HepG2 (cell line): ENCODE results near the gene COMMD7. TPM values are rescaled to one million over a fixed set of nuclear protein-coding genes. Genes with fewer than 3 reads are reported as not detected.

Experiments
- ATF7 ChIP-seq, 2 experiments: fragments of 450-650 bp in 1 of 2; sonication (generic) in 1 of 2; formaldehyde crosslinking in 1 of 2; IDR thresholded peaks; 2 replicates each; pipeline versions ENCODE4 v1.4.0 to v1.6.1; 2016 to 2020; ENCODE audit warnings: antibody characterized with exemption in 1 of 2, mild to moderate bottlenecking in 1 of 2, missing genetic modification reagents in 1 of 2
- ATRX ChIP-seq: sonication (generic); formaldehyde crosslinking; IDR thresholded peaks from 2 replicates; pipeline ENCODE4 v1.4.0; 2020; ENCODE audit warnings: missing genetic modification reagents, borderline replicate concordance
- EZH2 ChIP-seq: conservative IDR thresholded peaks from 2 replicates; pipeline ENCODE4 v1.6.1; 2012; ENCODE audit warnings: mild to moderate bottlenecking, low read depth, low read length, moderate library complexity
- IRX3 ChIP-seq: sonication (generic); formaldehyde crosslinking; IDR thresholded peaks from 2 replicates; pipeline ENCODE4 v1.8.1; 2023; ENCODE audit warnings: mild to moderate bottlenecking, low read depth, missing genetic modification reagents, borderline replicate concordance
- MTA3 ChIP-seq: sonication (generic); formaldehyde crosslinking; IDR thresholded peaks from 2 replicates; pipeline ENCODE4 v1.4.0; 2020; ENCODE audit warnings: missing genetic modification reagents
- NFKB2 ChIP-seq: sonication (generic); formaldehyde crosslinking; IDR thresholded peaks from 2 replicates; pipeline ENCODE4 v1.4.0; 2020; ENCODE audit warnings: missing genetic modification reagents, borderline replicate concordance
- PAF1 ChIP-seq: IDR thresholded peaks from 2 replicates; pipeline ENCODE4 v1.6.1; 2016; ENCODE audit warnings: missing genetic modification reagents, missing compliant biosample characterization
- PHB2 ChIP-seq: fragments of 450-650 bp; IDR thresholded peaks from 2 replicates; pipeline ENCODE4 v1.6.1; 2018; ENCODE audit not compliant: partially characterized antibody
- RNF2 ChIP-seq: fragments of 450-650 bp; conservative IDR thresholded peaks from 2 replicates; pipeline ENCODE4 v1.6.1; 2016; ENCODE audit warnings: low read depth
- SIN3A ChIP-seq: IDR thresholded peaks from 2 replicates; pipeline ENCODE4 v1.6.1; 2011; ENCODE audit warnings: low read depth, mild to moderate bottlenecking, control low read depth, low read length, borderline replicate concordance
- ZMYM4 ChIP-seq: sonication (generic); formaldehyde crosslinking; IDR thresholded peaks from 2 replicates; pipeline ENCODE4 v1.8.1; 2023; ENCODE audit warnings: mild to moderate bottlenecking, missing genetic modification reagents
- ZNF10 ChIP-seq: sonication (generic); formaldehyde crosslinking; IDR thresholded peaks from 2 replicates; pipeline ENCODE4 v1.4.0; 2020; ENCODE audit warnings: mild to moderate bottlenecking, low read depth, missing genetic modification reagents, borderline replicate concordance
- ZNF605 ChIP-seq: sonication (generic); formaldehyde crosslinking; IDR thresholded peaks from 2 replicates; pipeline ENCODE4 v1.8.0; 2022; ENCODE audit warnings: mild to moderate bottlenecking, missing genetic modification reagents
- ZNF749 ChIP-seq: sonication (generic); formaldehyde crosslinking; IDR thresholded peaks from 2 replicates; pipeline ENCODE4 v1.8.0; 2022; ENCODE audit warnings: mild to moderate bottlenecking, missing genetic modification reagents, moderate library complexity, borderline replicate concordance
- polyA plus RNA-seq, 8 experiments: library from polyadenylated mRNA; depleted of rRNA in 3 of 8; stranded (reverse) in 7 of 8; unstranded in 1 of 8; fragments of >200 nt; fragmentation: Illumina TruSeq in 4 of 8; extraction: Trizol in 4 of 8; gene quantifications; 2 replicates each; pipeline versions ENCODE4 v1.2.1 to v1.2.3, GENCODE V29; 2011 to 2016; ENCODE audit warnings: low read depth in 4 of 8, missing spikeins in 1 of 8, mixed read lengths in 1 of 8; ENCODE audit not compliant: insufficient read depth in 1 of 8
- total RNA-seq, 5 experiments: library from RNA; depleted of rRNA; stranded (reverse); fragments of >200 nt; fragmentation: Illumina TruSeq; extraction: Trizol; gene quantifications; 2 replicates each; pipeline ENCODE4 v1.2.3, GENCODE V29; 2016; ENCODE audit warnings: low read depth in 1 of 5
- TF ChIP-seq, protein P1 (sequence below): IDR thresholded peaks from 2 replicates; pipeline ENCODE4 v1.6.1; 2016; ENCODE audit warnings: low read depth, missing genetic modification reagents, missing compliant biosample characterization
- TF ChIP-seq, protein P2 (sequence below): sonication (generic); formaldehyde crosslinking; IDR thresholded peaks from 2 replicates; pipeline ENCODE4 v1.8.0; 2022; ENCODE audit warnings: mild to moderate bottlenecking, missing genetic modification reagents, moderate library complexity
- TF ChIP-seq, protein P3 (sequence below): sonication (generic); formaldehyde crosslinking; IDR thresholded peaks from 2 replicates; pipeline ENCODE4 v1.5.1; 2020; ENCODE audit warnings: mild to moderate bottlenecking, missing genetic modification reagents, moderate library complexity

The COMMD7 gene
- total and polyA plus RNA-seq, 2 of the 13 experiments (the other 11 are each of a cell fraction or from before 2014, with no cell fraction given) = 42.1 to 53.3 TPM

DNA sequence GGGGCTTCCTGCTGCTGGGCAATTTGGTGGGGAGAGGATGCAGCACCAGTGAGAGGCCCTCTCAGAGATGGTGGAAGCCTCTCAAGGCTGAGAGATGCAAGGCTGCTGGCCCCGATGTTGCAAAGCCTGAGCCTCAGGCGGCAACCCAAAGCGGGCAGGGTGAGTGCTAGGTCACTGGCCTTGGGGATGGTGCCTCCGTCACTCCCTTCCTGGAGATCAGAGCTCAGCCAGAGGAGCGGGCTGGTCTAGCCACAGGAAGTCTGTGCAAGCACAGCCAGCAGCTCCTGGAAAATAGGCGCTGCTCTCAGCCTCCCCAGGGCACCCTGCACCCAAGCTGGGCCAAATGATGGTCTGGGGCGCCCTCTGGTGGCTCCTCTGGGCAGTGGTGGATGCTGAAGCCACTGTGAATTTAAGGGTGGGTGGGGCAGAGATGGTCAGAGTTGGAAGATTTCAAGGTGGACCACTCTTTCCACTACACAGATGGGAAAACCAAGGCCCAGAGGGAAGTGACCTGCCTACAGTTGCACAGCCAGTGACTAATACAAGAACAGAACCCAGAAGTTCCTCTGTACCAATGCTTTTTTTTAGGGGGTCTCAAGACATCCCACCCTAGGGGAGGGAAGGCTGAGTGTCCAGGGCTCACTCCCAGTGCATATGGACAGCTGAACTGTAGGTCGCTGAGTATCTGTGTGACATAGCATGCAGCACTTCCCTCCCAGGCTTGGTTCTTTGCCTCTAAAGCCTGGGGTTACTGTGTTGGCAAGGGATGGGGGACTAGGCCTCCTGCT, 90.3 kb downstream of the COMMD7 start (continued):
- TF ChIP-seq, protein P1, sequence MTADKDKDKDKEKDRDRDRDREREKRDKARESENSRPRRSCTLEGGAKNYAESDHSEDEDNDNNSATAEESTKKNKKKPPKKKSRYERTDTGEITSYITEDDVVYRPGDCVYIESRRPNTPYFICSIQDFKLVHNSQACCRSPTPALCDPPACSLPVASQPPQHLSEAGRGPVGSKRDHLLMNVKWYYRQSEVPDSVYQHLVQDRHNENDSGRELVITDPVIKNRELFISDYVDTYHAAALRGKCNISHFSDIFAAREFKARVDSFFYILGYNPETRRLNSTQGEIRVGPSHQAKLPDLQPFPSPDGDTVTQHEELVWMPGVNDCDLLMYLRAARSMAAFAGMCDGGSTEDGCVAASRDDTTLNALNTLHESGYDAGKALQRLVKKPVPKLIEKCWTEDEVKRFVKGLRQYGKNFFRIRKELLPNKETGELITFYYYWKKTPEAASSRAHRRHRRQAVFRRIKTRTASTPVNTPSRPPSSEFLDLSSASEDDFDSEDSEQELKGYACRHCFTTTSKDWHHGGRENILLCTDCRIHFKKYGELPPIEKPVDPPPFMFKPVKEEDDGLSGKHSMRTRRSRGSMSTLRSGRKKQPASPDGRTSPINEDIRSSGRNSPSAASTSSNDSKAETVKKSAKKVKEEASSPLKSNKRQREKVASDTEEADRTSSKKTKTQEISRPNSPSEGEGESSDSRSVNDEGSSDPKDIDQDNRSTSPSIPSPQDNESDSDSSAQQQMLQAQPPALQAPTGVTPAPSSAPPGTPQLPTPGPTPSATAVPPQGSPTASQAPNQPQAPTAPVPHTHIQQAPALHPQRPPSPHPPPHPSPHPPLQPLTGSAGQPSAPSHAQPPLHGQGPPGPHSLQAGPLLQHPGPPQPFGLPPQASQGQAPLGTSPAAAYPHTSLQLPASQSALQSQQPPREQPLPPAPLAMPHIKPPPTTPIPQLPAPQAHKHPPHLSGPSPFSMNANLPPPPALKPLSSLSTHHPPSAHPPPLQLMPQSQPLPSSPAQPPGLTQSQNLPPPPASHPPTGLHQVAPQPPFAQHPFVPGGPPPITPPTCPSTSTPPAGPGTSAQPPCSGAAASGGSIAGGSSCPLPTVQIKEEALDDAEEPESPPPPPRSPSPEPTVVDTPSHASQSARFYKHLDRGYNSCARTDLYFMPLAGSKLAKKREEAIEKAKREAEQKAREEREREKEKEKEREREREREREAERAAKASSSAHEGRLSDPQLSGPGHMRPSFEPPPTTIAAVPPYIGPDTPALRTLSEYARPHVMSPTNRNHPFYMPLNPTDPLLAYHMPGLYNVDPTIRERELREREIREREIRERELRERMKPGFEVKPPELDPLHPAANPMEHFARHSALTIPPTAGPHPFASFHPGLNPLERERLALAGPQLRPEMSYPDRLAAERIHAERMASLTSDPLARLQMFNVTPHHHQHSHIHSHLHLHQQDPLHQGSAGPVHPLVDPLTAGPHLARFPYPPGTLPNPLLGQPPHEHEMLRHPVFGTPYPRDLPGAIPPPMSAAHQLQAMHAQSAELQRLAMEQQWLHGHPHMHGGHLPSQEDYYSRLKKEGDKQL (CRISPR knock-in tag) = peak; percentile 67; the same call in 1 of the 2 replicates
- TF ChIP-seq IRX3 (CRISPR knock-in tag) (no peak), NFKB2 (peak; percentile 97; the same call in 1 of the 2 replicates), ZNF10 (CRISPR knock-in tag) (no peak), MTA3 (CRISPR knock-in tag) (no peak), PHB2 (no peak), ZNF749 (CRISPR knock-in tag) (no peak), PAF1 (CRISPR knock-in tag) (no peak), ATRX (CRISPR knock-in tag) (no peak), ATF7 (IDR thresholded peaks at IDR 0.05) (no peak), ATF7 (CRISPR knock-in tag; IDR thresholded peaks at IDR 0.05) (no peak), RNF2 (peak; percentile 72; the same call in 1 of the 2 replicates), EZH2 (no peak), ZMYM4 (CRISPR knock-in tag) (no peak; the same call in 1 of the 2 replicates), SIN3A (no peak; the same call in 1 of the 2 replicates), ZNF605 (CRISPR knock-in tag) (peak; percentile 78)
- TF ChIP-seq, protein P2, sequence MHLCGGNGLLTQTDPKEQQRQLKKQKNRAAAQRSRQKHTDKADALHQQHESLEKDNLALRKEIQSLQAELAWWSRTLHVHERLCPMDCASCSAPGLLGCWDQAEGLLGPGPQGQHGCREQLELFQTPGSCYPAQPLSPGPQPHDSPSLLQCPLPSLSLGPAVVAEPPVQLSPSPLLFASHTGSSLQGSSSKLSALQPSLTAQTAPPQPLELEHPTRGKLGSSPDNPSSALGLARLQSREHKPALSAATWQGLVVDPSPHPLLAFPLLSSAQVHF (CRISPR knock-in tag) = no peak
- TF ChIP-seq, protein P3, sequence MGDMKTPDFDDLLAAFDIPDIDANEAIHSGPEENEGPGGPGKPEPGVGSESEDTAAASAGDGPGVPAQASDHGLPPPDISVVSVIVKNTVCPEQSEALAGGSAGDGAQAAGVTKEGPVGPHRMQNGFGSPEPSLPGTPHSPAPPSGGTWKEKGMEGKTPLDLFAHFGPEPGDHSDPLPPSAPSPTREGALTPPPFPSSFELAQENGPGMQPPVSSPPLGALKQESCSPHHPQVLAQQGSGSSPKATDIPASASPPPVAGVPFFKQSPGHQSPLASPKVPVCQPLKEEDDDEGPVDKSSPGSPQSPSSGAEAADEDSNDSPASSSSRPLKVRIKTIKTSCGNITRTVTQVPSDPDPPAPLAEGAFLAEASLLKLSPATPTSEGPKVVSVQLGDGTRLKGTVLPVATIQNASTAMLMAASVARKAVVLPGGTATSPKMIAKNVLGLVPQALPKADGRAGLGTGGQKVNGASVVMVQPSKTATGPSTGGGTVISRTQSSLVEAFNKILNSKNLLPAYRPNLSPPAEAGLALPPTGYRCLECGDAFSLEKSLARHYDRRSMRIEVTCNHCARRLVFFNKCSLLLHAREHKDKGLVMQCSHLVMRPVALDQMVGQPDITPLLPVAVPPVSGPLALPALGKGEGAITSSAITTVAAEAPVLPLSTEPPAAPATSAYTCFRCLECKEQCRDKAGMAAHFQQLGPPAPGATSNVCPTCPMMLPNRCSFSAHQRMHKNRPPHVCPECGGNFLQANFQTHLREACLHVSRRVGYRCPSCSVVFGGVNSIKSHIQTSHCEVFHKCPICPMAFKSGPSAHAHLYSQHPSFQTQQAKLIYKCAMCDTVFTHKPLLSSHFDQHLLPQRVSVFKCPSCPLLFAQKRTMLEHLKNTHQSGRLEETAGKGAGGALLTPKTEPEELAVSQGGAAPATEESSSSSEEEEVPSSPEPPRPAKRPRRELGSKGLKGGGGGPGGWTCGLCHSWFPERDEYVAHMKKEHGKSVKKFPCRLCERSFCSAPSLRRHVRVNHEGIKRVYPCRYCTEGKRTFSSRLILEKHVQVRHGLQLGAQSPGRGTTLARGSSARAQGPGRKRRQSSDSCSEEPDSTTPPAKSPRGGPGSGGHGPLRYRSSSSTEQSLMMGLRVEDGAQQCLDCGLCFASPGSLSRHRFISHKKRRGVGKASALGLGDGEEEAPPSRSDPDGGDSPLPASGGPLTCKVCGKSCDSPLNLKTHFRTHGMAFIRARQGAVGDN (CRISPR knock-in tag) = peak; percentile 96
